ENCODE measurements around the gene SYAP1. TPM values are rescaled to one million over a fixed set of nuclear protein-coding genes. Genes with fewer than 3 reads are reported as not detected.
A peak's percentile ranks its signal among the peaks of the same experiment; 100 is the strongest.
"Not testable (repeated sequence)": the region's sequence is repeated elsewhere in the genome, so short reads cannot be mapped to it uniquely, and the experiment has no call there.

Gene SYAP1
- total RNA-seq, 3 donors from 2014 or later, result 16.7 to 28.6 (median 19.3) TPM

DNA sequence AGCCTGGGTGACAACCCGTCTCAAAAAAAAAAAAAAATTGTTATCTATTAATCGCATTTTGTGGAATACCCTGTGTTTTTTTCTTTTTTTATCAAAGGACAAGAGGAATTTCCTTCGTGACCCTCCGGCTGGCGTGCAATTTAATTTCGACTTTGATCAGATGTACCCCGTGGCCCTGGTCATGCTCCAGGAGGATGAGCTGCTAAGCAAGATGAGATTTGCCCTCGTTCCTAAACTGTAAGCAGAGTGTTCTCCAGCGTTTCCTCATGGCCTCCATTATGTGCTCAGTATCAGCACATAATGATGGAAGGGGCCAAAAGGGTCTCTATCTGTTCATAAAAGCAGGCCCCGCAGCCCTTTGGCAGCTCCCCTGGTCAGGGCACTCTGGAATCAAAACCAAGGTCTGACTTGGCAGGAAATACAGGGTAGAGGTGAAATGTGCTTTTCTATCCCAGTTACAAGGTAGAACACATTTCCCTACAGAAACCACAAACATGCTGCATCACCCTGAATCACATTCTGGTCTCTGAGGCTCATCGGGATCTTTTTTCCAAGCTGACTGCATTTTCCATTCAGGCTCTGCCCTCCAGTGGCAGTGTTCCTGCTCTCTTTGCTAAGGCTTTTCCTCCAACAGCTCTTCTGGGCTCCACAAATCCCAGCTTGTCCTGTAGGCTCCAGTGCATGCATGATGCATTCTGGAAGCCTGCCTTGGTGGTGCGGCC lies 24.4 kb downstream of the SYAP1 start:
- no peaks in the 10 kb centered on the region for H3K9me3 Mint-ChIP-seq
- no peak for ATAC-seq
- H3K36me3 Mint-ChIP-seq (ENCODE audit: insufficient read depth), result peaks cover 12% of the 10 kb centered on the region
- no peaks in the 10 kb centered on the region for H3K27me3 Mint-ChIP-seq (ENCODE audit: low read depth)
- DNase-seq, result no peak
- no peak overlapping the region for H3K4me3 Mint-ChIP-seq
- no peaks in the 10 kb centered on the region for H3K4me1 Mint-ChIP-seq (ENCODE audit: low read depth)

DNA sequence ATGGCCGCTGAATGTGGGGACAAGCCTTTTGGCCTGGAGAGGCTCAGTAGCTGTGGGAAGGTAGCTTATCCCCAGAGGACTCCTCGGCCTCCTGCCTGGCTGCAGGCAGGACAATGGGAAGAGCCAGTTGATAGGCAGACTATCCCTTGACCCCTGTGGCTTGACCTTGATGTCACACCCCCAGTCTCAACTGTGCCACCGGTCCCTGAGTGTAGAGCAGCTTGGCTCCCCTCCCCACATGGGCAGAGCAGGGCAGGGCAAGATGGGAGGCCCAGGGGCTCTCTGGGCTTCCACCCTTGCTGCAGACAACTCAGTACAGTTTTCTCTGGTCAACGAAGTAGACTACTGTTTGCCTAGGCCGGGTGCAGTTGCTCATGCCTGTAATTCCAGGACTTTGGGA lies 25.7 kb downstream of the SYAP1 start:
- Mint-ChIP-seq H3K4me3 (no peak overlapping the region), H3K36me3 (ENCODE audit: insufficient read depth) (peaks cover 12% of the 10 kb centered on the region), H3K4me1 (ENCODE audit: low read depth) (no peaks in the 10 kb centered on the region), H3K9me3 (no peaks in the 10 kb centered on the region), H3K27me3 (ENCODE audit: low read depth) (no peaks in the 10 kb centered on the region)
- DNase-seq (no peak), ATAC-seq (no peak)

DNA sequence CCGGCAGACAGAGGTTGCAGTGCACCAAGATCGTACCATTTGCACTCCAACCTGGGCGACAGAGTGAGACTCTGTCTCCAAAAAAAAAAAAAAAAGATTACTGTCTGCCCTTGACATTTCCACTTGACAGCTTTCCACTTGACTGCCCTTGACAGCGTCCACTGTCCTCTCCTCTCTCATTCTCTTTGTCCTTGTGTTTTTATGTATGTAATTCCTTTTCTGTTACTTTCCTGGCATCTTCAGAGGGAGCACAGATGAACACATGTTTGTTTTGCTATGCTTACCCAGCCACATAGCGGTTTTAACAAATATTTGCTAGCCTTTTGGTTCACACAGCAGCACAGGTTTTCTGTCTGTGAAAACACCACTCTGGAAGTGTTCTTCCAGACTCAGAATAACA lies 26.2 kb downstream of the SYAP1 start:
- Mint-ChIP-seq H3K4me1 (ENCODE audit: low read depth) (no peaks in the 10 kb centered on the region), H3K4me3 (no peak overlapping the region), H3K36me3 (ENCODE audit: insufficient read depth) (peaks cover 15% of the 10 kb centered on the region), H3K9me3 (no peaks in the 10 kb centered on the region), H3K27me3 (ENCODE audit: low read depth) (no peaks in the 10 kb centered on the region)
- no peak for ATAC-seq
- no peak for DNase-seq

DNA sequence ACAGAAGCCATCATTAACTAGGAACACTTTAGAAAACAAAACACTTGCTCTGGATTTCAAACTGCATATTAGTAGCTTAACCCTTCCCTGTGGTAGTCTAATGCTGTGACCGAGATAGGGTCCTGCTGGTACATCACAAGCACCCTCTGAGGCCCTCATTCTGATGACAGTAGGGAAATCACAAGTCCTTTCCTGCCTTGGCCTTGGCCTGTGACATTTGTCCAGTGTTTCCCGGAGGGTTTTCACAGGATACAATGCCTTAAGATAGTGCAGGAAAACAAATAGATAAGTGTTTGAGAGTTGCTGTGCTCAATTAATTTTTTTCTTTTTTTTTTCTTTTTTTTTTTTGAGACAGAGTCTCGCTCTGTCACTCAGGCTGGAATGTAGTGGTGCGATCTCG lies 29.0 kb downstream of the SYAP1 start:
- no peak for DNase-seq
- no peaks in the 10 kb centered on the region for H3K9me3 Mint-ChIP-seq
- no peak overlapping the region for H3K4me3 Mint-ChIP-seq
- ATAC-seq, result no peak
- no peaks in the 10 kb centered on the region for H3K27me3 Mint-ChIP-seq (ENCODE audit: low read depth)
- H3K36me3 Mint-ChIP-seq (ENCODE audit: insufficient read depth), result peaks cover 20% of the 10 kb centered on the region
- H3K4me1 Mint-ChIP-seq (ENCODE audit: low read depth), result no peaks in the 10 kb centered on the region

DNA sequence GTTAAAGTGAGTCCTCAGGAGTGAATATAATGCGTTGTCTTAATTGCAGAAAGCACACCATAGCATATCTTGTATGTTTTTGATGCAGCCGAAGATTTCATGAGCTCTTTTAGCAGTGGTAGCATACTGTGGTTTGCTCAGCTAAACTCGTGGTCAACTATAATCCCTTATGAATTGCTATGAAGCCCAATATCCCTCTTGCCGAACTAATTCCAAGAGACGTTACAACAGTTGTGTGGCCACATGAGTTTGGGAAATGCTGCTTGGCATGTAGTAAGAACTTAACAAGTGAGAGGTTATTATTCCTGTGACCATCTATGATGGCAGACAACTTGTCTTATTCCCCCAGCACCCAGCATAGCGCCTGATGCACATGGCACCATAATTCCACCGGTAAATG lies 30.7 kb downstream of the SYAP1 start:
- DNase-seq (no peak), ATAC-seq (no peak)
- Mint-ChIP-seq H3K36me3 (ENCODE audit: insufficient read depth) (peaks cover 23% of the 10 kb centered on the region), H3K4me1 (ENCODE audit: low read depth) (no peaks in the 10 kb centered on the region), H3K9me3 (no peaks in the 10 kb centered on the region), H3K4me3 (no peak overlapping the region), H3K27me3 (ENCODE audit: low read depth) (no peaks in the 10 kb centered on the region)

DNA sequence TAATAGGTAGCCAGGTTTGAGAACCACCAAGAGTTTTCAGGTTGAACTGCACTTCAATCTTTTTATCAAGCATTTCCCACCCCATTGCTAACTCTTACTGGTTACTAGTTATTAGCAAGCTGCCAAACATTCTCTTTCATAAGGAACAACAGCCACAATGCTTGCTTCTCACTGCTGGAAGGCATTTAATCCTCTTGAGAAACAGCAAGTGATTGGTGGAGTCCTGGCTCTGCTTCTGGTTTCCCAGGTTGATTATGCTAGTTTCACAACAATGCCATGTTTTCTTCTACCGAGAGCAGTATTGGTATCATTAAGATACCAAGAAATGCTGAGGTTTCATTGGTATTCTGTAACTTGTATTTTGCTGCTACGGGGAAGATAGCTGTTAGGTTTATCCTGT lies 34.6 kb downstream of the SYAP1 start:
- ATAC-seq (no peak), DNase-seq (no peak)
- Mint-ChIP-seq H3K4me1 (ENCODE audit: low read depth) (no peaks in the 10 kb centered on the region), H3K36me3 (ENCODE audit: insufficient read depth) (peaks cover 28% of the 10 kb centered on the region), H3K4me3 (no peak overlapping the region), H3K9me3 (no peaks in the 10 kb centered on the region), H3K27me3 (ENCODE audit: low read depth) (no peaks in the 10 kb centered on the region)

DNA sequence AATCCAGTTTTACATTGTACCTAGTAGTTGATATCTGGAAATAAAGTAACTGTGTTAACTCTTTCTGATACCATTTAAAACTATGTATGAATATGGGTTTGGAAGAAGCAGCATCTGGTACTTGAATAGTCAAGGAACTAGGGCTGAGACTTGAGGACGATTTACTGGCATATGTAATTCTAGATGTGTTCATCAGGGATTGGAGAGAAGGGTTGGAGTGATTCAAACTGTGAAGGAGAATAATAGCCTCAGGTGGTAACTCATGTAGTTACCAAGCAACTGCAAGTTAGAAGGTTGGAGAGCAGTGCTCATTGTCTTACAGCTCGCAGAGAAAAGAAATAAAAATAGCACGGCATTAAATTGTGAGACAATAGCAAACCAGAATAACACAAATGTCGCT lies 37.3 kb downstream of the SYAP1 start:
- no peaks in the 10 kb centered on the region for H3K27me3 Mint-ChIP-seq (ENCODE audit: low read depth)
- H3K9me3 Mint-ChIP-seq, result no peaks in the 10 kb centered on the region
- H3K4me1 Mint-ChIP-seq (ENCODE audit: low read depth), result no peaks in the 10 kb centered on the region
- no peak for DNase-seq
- ATAC-seq, result no peak
- peaks cover 31% of the 10 kb centered on the region for H3K36me3 Mint-ChIP-seq (ENCODE audit: insufficient read depth)
- no peak overlapping the region for H3K4me3 Mint-ChIP-seq

DNA sequence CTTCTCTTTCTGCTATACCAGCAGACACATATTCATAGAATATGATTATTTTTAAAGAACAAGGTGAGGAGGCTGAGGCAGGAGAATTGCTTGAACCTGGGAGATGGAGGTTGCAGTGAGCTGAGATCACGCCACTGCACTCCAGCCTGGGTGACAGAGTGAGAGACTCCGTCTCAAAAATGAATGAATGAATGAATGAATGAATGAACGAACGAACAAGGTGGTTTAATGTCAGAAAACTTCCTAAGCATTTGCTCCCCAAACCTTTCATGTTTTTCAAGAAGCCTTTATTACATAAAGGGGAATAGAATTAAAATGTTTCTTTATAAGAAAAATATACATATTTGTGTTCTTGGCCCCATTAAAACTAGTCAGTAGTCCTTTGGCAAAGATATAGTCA lies 42.1 kb downstream of the SYAP1 start:
- not testable (repeated sequence) for ATAC-seq; DNase-seq; H3K4me3 Mint-ChIP-seq; H3K27me3 Mint-ChIP-seq (ENCODE audit: low read depth); H3K9me3 Mint-ChIP-seq; H3K4me1 Mint-ChIP-seq (ENCODE audit: low read depth)
- H3K36me3 Mint-ChIP-seq (ENCODE audit: insufficient read depth), result peaks cover 14% of the 10 kb centered on the region

DNA sequence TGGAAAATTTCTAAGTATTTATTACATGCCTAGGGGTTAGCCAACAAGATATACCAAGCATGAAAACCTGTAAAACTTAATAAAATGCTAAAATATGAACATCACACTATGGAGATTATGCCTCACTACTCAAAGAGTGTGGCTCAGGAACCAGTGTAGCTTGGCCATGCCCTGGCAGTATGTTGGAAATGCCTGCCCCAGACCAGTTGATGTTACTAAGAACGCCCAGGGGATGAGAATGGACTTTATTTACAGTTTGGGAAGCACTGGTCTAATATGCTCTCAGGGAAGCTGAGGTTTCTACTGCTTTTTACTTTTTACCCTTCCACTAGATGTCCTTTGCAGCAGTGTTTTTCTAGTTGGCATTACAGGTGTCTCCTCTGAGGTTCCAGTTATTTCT lies 43.2 kb downstream of the SYAP1 start:
- peaks cover 8% of the 10 kb centered on the region for H3K36me3 Mint-ChIP-seq (ENCODE audit: insufficient read depth)
- no peaks in the 10 kb centered on the region for H3K4me1 Mint-ChIP-seq (ENCODE audit: low read depth)
- ATAC-seq, result no peak
- H3K27me3 Mint-ChIP-seq (ENCODE audit: low read depth), result no peaks in the 10 kb centered on the region
- H3K4me3 Mint-ChIP-seq, result no peak overlapping the region
- DNase-seq, result no peak
- no peaks in the 10 kb centered on the region for H3K9me3 Mint-ChIP-seq

DNA sequence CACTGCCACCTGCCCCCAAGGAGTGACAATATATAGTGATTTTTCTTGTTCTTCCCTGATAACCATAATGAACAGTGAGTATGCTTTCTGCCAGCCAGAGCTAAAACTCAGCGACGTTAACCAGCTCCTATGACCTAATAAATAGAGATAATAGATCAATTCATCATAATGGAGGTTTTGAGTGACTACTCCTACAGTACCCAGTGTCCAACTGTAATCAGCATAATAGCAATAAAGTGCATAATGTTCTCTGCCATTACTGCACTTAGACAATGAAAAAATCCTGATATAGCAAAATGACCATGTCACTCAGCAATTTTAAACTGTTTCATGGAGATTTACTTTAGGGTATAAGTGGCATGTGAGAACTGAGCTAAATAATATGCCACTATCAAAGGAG lies 46.2 kb downstream of the SYAP1 start:
- Mint-ChIP-seq H3K27me3 (ENCODE audit: low read depth) (no peaks in the 10 kb centered on the region), H3K36me3 (ENCODE audit: insufficient read depth) (peaks cover 2% of the 10 kb centered on the region), H3K4me1 (ENCODE audit: low read depth) (no peaks in the 10 kb centered on the region), H3K4me3 (no peak overlapping the region), H3K9me3 (no peaks in the 10 kb centered on the region)
- DNase-seq (no peak), ATAC-seq (no peak)

DNA sequence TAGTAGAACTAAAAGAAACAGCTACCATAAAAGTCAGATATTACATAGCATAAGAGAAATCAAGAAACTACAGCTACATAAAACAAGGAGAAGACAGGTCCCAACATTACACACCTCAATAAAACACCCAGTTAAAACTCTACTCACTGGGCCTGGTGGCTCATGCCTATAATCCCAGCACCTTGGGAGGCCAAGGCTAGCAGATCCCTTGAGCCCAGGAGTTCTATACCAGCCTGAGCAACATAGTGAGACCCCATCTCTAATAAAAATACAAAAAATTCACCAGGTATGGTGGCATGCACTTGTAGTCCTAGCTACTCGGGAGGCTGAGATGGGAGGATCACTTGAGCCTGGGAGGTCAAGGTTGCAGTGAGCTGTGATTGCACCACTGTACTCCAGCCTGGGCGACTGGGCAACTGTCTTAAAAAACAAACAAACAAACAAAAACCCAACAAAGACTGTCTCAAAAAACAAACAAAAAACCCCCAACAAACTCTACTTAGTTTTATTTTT lies 51.6 kb downstream of the SYAP1 start:
- no peaks in the 10 kb centered on the region for H3K36me3 Mint-ChIP-seq (ENCODE audit: insufficient read depth)
- no peaks in the 10 kb centered on the region for H3K9me3 Mint-ChIP-seq
- ATAC-seq, result peak in 1 of 2 donors; percentile 28
- no peaks in the 10 kb centered on the region for H3K4me1 Mint-ChIP-seq (ENCODE audit: low read depth)
- H3K27me3 Mint-ChIP-seq (ENCODE audit: low read depth), result no peaks in the 10 kb centered on the region
- no peak overlapping the region for H3K4me3 Mint-ChIP-seq
- no peak for DNase-seq

DNA sequence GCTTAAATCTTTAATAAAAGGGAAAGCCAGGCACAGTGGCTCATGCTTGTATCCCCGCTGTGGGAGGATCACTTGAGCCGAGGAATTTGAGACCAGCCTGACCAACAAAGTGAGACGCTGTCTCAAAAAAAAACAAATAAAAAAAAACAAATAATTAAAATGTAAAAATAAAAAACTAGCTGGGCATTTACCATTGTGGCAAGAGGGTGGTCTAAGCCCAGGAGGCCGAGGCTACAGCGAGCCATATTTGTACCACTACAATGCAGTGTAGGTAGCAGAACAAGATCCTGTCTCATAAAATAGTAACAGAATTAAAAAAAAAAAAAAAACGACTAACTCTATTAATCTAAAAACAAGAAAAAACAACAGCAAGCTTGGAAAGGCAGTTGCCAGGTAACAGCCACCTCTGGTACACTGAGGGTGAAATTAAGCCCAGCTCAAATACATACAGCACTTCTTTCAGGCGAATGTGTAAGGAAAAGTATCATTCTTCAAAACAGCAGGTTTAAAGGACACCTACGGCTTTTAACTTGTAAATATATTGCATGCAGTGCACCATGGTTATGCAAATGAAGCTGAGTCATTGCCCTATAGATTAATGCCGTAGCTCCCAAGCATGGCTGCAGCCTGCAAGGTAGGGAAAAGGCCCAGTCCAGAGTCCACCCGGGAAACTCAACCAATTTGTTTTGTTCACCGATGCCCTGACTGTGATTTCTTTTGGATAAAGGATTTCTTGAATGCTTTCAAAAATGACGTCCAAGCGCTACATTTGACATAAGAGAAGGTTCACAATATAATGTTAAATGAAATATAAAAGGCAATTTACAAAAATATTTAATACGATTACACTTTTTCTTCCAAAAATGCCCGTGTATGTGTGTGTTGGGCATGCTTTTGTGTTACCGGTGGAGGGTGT lies 52.3 kb downstream of the SYAP1 start:
- Mint-ChIP-seq H3K4me3 (no peak overlapping the region), H3K4me1 (ENCODE audit: low read depth) (no peaks in the 10 kb centered on the region), H3K36me3 (ENCODE audit: insufficient read depth) (no peaks in the 10 kb centered on the region), H3K9me3 (no peaks in the 10 kb centered on the region), H3K27me3 (ENCODE audit: low read depth) (no peaks in the 10 kb centered on the region)
- no peak for DNase-seq
- no peak for ATAC-seq

DNA sequence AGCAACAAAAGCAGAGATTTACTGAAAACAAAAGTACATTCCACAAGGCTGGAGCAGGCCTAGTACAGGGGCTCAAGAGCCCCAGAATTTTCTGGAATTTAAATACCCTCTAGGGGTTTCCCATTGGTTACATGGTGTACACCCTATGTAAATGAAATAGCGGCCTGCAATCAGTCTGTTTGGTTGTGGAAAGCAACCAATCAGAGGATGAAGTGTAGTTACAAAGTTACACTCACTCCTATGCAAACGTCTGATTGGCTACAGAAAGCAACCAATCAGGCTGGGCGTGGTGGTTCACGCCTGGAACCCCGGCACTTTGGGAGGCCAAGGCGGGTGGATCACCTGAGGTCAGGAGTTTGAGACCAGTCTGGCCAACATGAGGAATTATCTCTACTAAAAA lies 53.0 kb downstream of the SYAP1 start:
- Mint-ChIP-seq H3K4me3 (no peak overlapping the region), H3K4me1 (ENCODE audit: low read depth) (no peaks in the 10 kb centered on the region), H3K27me3 (ENCODE audit: low read depth) (no peaks in the 10 kb centered on the region), H3K9me3 (no peaks in the 10 kb centered on the region), H3K36me3 (ENCODE audit: insufficient read depth) (no peaks in the 10 kb centered on the region)
- no peak for DNase-seq
- ATAC-seq, result no peak

DNA sequence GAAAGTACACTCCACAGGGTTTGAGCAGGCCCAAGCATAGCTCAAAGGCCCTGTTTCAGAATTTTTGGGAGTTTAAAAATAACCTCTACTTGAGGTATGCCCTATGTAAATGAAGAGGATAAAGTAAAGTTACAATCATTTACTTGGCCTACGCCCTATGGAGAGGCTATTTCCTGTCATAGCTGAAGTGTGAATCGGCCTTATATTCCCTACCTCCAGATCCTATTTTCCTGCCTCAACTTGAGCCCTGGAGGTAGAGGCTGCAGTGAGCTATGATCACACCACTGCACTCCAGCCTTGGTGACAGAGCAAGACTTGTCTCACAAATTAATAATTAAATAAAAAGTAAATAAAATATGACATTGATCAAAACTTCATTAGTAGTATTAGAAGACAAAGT lies 55.3 kb downstream of the SYAP1 start:
- H3K4me3 Mint-ChIP-seq, result no peak overlapping the region
- H3K9me3 Mint-ChIP-seq, result no peaks in the 10 kb centered on the region
- DNase-seq (no peak), ATAC-seq (no peak)
- H3K27me3 Mint-ChIP-seq (ENCODE audit: low read depth), result no peaks in the 10 kb centered on the region
- no peaks in the 10 kb centered on the region for H3K36me3 Mint-ChIP-seq (ENCODE audit: insufficient read depth)
- H3K4me1 Mint-ChIP-seq (ENCODE audit: low read depth), result no peaks in the 10 kb centered on the region

DNA sequence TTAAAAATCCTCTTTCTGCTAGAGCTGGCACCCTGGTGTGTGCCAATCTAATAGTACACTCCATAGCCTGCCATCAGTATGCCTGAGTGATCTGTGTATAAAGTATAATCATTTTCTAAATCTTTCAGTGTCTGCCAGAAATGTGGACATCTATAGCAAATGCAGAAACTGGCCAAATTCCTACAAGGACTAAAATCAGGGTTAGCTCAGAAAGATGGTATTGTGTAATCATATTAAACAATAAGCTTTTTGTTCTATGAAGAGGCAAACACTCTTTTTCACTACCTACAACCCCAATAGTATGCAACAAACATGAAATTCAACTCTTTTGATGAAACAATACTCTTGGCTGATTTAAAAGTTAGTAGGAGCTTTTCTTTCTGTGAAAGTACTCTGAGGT lies 59.1 kb downstream of the SYAP1 start:
- no peak for ATAC-seq
- H3K36me3 Mint-ChIP-seq (ENCODE audit: insufficient read depth), result no peaks in the 10 kb centered on the region
- no peaks in the 10 kb centered on the region for H3K27me3 Mint-ChIP-seq (ENCODE audit: low read depth)
- no peak for DNase-seq
- H3K9me3 Mint-ChIP-seq, result no peaks in the 10 kb centered on the region
- no peaks in the 10 kb centered on the region for H3K4me1 Mint-ChIP-seq (ENCODE audit: low read depth)
- H3K4me3 Mint-ChIP-seq, result no peak overlapping the region
